NCI-H2171 treated with DMSO at 0.1 percent for 48 hours (cell line): ENCODE results near the gene SLC25A26.

ENCODE experiments used
- DNase-seq: peaks from one replicate; lab custom pipeline; 2025; lab: John Stamatoyannopoulos, UW

Gene SLC25A26

DNA sequence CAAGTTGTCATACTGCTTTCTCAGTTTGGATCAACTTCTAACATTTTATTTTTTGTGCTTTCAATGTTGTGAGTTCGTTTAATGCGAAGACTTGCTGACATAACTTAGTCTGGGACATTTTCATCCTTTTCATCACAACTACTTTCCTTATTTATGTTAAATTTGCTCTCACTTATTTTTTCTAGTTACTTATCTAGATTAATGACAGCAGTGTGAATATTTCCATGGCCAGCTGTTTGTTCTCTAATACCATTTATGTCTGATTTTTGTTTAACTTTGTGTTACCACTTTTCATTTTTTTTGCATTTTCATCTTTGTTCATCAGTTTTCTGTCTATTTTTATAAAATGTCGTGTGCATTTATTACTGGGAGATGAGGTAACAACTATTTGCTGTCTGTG, 6.2 kb downstream of the SLC25A26 start:
- DNase-seq, result no peak

DNA sequence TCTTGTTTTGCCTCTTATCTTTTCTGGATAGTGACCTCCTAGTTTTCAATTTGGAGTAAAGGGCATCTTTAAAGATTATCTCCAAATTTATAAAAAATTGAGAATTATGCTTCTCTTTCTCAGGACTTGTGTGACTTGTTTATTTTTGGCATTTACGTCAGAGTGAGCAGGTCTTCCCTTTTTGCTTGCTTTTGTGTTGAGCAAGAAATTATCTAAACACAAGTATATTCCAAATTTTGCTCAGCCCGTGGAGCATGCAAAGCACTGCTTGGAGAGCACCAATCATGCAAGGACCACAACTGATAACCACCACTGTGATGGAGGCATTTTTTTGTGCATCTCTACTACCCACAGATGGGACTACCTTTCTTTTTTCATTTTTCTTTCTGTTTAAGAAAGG, 7.1 kb downstream of the SLC25A26 start:
- no peak for DNase-seq

DNA sequence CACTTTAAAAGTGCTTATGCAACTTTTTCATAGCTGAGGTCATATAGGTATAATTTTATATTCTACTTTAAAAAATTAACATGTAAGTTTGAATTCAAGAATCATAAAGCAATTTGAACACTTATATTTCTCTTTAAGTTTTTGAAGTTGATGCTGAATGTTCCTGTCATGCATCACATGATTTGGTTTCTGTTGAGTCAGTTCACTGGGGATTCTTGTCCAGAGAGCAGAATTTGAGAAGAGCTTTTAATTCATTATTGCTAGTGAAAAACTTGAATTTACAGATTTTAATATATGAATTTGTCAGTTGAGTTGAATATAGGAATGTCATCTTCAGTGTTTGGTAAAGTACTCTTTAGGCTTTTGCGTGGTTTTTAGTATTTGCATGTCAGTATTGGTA, 7.9 kb downstream of the SLC25A26 start:
- DNase-seq, result no peak

DNA sequence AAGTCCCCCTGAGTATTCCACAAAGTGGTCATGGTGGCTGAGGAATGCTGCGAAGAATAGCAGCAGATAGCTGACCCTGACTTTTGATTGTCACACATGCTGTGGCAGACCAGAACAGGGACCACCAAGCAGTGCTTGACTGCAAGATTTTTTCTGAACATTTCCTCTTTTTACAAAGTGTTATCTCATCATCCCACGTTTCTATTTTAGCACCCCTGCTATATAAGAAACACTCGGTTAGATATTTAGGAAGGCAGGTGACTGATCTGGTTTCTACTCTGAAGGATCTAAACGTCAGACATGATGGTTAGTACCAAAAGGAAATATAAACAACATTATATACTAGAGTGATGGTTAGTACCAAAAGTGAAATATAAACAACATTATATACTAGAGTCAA, 9.1 kb downstream of the SLC25A26 start:
- DNase-seq, result no peak

DNA sequence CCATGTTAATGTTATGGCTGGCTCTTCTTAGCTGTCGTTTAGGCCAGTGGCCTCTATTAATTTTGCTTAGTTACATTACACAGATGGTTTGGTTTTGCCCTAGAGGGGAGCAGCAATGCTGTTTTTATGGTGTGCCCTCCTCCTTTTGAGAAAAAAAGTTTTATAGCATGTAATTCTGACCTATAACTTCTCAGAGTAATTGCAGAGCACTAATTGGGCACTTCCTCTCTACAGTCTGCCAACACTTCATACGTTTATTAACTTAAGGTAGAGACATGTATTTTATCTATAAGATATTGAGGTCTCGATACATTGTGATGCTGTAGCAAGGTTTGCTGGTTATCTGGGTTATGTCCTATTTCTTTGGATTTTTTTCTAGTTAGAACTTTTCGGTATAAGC, 12.2 kb downstream of the SLC25A26 start:
- DNase-seq, result no peak

DNA sequence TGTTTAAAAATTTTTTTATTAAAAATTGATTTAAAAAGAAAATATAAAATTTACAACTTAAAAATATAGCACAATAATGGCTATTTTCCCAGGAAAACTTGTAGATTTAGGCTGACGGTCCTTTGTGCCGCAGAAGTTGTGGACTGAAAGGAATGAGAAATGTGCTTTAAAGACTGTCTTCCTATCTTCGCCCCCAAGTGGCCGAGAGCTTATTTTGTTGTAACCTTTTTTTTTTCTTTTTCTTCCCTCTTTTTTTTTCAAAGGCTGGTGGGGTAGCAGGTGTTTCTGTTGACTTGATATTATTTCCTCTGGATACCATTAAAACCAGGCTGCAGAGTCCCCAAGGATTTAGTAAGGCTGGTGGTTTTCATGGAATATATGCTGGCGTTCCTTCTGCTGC, 15.5 kb downstream of the SLC25A26 start:
- DNase-seq, result peak; percentile 90

DNA sequence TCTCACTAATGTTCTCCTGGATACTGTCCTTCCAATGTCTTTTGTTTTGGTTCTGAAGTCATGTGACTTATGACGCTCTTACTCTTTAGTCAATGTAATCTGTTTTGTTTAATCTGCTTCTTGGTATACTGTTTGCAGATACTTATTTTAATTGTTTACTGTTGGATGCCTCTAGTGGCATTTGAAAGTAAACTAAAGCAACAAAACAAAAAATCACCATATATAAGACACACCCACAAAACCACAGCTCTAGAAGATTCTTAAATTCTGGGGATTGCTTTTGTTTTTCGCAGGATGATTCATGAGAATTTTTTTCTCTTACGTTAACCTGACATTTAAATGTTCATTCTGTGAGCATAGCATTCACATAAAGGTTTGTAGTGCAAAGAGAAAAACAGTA, 16.8 kb downstream of the SLC25A26 start:
- DNase-seq, result no peak

DNA sequence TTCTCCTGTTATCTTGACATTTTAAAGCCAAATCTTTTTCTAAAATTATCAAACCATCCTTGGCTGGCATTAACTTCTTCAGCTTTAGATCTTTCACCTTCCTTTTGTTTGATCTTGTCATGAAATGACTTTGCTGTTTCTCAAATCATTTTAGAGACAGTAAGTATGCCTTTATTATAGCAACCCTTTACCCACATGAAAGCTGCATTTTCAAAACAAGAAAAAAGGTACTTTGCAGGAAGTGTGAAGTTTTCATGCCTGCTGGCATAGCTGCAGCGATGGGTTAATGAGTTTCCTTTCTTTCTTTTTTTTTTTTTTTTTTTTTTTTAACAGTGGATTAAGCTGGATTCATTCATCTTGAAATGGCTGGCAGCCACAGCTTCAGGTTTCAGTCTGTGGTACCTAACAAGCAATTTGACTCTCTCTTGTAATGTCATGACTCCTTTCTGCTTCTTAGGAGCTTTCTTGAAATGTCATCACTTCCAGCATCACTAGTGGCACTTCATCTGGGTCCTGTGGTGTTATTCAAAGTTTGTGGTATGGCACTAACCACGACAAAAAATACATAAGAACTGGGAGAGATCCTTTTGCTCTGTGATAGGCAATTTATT, 18.8 kb downstream of the SLC25A26 start:
- DNase-seq, result peak; percentile 61

DNA sequence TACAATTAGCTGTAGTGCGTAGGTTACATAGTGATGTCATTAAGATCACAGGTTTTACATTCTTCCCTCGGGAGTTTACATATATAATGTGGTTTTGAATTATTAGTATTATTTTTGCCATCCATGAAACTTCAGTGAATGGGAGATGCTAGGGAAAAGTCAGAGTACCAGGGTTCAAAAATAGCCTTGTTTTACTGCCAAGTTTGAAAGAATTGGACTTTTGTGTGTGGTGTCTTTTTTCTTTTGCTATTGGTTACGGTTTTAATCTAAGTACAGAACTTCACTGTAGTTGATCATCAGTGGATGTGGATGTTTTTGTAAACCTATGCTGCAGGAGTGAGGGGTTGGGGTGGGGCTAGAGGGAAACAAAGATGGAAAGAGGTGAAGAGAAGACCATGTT, 20.7 kb downstream of the SLC25A26 start:
- DNase-seq, result no peak

DNA sequence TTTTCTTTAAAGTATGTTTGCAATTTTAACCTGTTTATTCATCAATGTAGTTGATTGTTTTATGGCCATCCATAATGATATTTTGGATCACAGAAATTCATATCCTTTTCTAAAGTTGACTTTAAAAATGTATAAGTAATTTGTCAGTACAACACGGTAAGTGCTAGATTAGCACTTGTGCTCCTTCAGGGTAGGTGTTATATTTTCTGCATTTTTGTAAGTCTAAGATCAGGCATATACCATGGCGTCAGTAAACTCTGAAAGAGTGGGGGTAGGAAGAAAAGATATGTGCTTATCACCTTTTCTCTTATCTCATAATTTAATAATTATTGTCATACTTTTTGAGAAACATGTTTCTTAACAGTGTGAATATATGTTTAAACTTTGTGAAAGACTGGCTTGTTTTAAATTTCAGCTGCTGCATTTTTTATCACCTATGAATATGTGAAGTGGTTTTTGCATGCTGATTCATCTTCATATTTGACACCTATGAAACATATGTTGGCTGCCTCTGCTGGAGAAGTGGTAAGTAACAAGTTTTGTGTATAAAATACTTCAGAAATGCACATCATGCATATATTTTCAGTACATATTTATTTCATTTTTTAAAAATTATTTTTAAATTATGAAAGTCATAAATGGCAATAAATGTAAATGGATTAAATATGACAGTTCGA, 22.1 kb downstream of the SLC25A26 start:
- DNase-seq, result no peak

DNA sequence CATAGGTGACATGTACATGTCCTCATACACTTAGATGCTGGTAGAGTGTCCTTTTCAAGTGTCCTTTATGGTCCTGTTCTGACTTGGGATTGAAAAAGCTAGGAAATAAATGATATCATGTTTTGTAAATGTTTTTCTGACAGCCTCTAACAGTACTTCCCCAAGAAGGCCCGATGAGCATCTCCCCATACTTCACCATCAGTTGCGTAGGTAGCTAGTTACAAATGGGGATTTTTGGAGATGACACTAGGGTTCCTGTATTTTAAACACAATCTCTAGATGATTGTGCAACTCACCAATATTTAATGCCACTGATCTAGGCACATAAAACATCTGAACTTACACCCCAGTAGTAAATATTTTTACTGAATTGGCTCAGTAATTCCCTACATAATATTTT, 27.8 kb downstream of the SLC25A26 start:
- no peak for DNase-seq

DNA sequence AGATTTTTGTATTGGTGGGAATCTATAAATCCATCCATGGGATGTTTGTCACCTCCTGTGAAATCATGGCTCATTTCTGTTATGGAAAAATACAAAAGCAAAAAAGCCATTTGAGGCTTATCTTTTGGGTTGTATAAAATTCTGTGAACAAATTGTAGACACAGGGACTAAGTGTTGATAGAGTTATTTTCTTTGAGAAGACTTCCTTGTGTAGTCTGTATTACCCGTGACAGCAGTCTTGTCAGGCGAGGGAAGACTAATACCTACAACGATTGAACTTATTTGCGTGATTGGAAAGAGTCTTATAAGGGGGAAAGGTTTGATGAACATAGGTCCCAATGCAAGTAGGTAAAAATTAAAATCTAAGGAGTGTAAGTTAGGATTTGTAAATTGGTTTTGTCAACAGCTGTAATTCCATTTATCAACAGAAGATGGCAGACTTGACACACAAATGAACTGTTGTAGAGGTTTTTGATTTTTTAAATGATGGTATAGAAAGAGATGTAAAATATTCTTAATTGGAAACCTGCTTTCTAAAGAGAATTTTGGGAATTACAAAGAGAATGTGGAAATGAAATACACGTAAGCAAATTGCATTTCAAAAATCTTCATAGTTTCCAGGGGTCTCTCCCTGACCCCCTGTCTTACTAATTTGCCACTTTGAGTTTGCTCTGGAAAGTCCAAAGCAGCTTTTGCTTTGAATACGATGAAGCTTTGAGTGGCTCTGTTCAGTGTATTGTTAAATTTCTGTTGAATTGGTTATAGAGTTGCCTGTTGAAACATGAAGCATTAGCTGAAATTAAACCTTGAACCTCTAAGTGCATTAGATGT, 33.2 kb downstream of the SLC25A26 start:
- DNase-seq, result no peak

DNA sequence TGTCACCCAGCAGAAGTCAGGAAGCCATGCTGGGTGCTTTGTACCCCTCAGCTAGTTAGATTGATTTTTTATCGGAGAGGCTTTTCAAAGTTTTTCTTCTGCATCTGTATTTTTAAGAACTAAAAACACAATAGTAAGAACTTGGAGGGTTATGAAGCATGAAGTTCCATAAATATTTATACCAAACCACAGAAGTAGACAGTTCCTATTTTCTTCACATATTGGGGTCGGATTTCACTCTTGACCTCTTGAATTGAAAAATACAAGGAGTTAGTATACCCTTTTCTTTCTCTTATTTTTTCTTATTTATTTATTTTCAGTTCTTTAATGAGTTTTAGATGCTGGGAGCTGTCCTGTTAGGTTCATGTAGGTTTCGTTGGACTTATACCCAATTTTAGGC, 35.1 kb downstream of the SLC25A26 start:
- no peak for DNase-seq

DNA sequence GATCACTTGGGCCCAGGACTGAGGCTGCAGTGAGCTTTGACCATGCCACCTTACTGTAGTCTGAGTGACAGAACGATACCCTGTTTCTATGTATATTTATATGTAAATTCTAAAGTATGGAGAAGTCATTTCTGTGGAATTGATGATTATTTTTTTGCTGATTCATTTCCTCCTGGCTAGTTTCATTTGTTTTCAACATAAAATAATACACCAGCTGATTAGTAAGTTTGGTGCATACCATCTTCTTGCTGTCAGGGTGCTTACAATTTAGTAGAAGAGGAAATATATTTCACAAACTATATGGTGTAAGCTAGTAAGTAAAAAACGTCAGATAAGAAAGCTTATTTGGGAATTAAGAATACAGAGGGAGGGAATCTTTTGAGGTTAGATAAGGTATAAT, 36.0 kb downstream of the SLC25A26 start:
- DNase-seq, result no peak

DNA sequence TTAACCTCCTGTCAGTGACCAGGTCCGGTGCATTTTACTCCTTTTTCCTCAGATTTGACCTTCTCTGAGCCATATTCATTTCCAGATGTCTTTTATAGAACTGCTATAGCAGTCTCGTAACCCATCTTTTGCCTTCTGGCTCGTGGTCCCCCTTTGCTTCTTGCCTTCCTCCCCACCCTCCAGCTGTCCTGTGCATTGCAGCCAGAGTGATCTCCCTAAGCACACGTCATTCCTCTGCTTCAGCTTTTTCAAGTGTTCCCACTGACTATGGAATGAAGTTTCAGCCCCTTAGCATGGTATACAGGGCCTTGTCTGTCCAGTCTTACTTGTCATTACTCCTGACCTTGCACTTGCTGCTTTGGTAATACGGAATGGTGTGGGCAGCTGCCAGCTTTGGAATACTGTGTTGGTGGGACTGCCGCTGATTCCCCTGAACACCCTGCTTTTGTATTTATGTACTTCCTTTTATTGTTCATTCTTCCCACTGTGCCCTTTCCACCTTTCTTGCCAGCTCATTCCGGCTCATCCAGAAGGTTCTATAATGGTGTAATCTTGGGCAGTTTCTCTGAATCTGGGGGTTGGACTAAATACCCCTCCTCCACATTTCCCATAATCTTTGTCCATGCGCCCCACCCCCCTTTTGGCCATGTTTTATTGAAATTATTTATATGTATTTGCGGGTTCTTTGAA, 38.9 kb downstream of the SLC25A26 start:
- no peak for DNase-seq

DNA sequence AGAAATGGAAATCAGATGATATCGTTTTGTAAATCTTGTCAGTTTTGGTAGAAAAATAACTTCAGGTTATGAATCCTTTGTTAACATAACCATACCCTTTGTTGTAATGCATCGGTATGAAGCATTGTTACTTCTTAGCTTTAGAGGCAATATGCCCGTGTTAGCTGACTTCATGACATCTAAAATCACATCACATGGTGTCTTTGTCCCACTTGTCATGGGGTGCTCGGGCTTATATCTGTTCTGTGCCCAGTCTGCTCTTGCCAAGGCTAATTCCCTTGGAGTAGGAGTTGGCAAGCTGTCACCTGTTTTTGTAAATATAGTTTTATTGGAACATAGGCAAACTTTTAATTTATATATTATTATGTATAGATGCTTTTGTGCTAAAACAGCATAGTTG, 39.6 kb downstream of the SLC25A26 start:
- DNase-seq, result no peak

DNA sequence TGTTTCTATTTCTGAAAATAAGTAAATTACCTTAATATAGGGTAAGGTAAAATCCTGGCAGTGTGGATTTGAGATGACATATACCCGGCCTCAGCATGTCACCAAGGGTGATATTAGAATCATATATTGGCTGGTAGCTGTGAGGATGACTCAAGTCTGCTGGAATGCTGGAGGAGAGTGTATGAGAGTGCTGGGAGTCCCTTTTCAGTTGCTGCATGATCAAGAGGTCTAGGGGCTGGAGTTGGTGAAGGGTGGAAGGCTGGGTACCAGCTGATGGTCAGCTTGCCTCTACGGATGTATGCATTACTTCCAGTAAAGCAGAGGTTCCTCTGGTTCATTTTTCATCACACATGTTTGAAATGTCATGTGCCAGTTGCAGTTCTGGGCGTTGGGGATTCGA, 40.6 kb downstream of the SLC25A26 start:
- DNase-seq, result no peak

DNA sequence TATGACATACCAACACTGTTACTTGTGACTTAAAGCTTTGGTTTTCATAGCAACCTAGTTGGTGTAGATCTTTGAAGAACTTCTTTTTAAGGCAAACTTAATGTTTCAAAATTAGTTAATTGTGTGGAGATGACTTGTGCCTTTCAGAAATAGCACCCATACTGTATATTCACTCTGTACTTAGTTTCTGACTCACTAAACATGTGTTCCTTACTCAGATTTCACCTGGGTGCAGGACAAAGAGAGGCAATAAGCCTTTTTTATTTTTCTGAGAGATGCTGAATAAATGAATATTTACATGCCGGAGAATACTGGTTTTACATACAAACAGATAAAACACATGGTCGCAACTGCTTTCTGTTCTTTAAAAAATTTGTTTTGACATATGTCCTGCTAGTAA, 44.8 kb downstream of the SLC25A26 start:
- DNase-seq, result no peak

DNA sequence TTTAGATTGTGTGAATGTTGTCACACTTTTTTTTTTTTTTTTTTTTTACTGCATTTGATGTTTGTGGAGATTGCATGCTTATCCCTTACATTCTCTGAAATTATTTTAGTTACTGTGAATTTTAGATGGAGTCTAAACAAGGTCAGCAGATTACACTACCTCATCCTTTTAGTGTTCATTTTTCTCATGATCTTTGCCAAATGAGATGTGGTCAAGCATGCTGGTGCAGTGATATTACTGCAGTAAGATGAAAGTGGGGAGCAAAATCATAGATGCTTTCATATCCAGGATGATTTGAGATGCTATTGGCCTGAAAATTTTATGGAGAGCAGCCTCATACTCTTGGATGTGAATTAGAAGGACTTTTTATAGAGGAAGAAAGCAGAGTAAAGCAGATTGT, 45.8 kb downstream of the SLC25A26 start:
- DNase-seq, result no peak

DNA sequence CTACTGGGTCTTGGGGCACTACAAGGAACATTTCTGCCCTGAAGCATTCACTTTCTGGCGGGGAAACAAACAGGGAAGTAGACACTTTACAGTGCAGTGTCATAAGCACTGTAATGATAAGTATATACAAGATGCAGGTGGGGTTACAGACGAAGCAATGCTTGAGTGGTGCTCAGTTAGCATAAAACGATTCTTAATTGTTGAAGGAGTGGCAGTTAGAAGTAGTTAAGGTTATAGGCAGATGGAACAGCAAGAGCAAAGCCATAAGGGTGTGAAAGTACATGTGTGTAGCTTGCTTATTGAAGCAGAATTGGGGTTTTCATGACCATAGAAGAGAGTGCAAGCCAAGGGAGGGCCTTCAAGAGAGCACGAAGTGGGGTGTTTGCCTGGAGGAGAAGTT, 46.2 kb downstream of the SLC25A26 start:
- peak; percentile 10 for DNase-seq

DNA sequence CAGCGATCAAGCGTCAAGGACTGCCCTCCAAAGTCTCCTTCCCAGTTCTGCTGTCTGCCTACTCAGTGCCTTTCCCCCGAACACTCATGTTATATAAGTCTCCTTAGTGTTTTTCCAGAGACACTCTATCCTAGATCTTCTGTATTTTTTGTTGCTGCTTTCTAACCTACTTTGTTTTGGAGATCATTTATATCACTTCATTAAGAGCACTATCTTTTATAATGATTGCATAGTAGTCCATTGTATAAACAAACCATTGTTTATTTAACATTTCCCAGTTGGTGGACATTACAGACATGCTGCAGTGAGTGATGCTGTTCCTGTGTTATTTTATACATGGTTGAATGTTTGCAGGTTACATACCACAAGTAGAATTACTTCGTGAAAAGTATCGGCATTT, 47.1 kb downstream of the SLC25A26 start:
- DNase-seq, result no peak

DNA sequence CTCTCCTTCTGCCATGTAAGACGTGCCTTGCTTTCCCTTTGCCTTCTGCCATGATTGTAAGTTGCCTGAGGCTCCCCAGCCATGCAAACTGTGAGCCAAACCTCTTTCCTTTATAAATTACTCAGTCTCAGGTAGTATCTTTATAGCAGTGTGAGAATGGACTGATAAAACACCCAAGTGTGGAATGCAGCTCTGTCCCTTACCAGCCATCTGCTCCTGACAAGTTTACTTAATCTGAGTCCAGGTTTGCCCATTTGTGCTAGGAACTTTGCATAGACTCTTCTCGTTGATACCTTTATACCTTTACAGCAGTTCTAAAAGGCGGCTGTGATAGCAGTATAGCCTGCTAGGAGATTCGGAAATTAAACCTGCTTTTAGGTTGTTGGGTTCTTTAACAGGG, 48.1 kb downstream of the SLC25A26 start:
- DNase-seq, result no peak

DNA sequence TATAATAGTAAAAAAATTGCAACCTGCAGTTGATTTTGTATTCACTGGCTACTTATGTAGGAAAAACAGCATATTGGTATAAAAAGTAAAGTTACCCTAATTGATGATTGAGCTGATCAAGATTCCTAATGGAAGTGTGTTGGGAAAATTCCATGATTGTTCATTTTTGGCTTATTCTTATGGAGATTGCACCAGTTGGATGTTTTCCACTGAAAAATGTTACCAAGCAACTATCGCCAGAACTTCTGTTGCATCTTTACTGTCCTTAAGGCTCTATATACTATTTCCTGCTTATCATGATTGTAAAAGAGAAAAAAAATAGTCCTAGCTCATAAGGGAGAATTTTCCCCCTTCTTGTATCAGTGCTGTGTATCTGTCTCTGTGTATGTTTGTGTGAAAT, 48.6 kb downstream of the SLC25A26 start:
- no peak for DNase-seq
